Mesodermal cell (in vitro differentiated cells): Measurements from ENCODE around the gene PRKCA.
"Not testable (repeated sequence)": the region's sequence is repeated elsewhere in the genome, so short reads cannot be mapped to it uniquely, and the experiment has no call there.

ENCODE experiments used
- H3K27ac ChIP-seq: 2 replicates; pipeline ENCODE4 v1.7.0; 2013; ENCODE audit warnings: mild to moderate bottlenecking, low read depth, low read length, moderate library complexity; ENCODE audit not compliant: severe bottlenecking
- H3K36me3 ChIP-seq: 2 replicates; pipeline ENCODE4 v1.7.1; 2013; ENCODE audit warnings: mild to moderate bottlenecking, low read length, moderate library complexity; ENCODE audit not compliant: control insufficient read depth, insufficient read depth
- H3K4me1 ChIP-seq: one replicate; pipeline ENCODE4 v1.7.1; 2013; ENCODE audit warnings: mild to moderate bottlenecking, low read length; ENCODE audit not compliant: insufficient read depth, control insufficient read depth, poor library complexity, severe bottlenecking
- H3K4me3 ChIP-seq: 2 replicates; pipeline ENCODE4 v1.7.0; 2013; ENCODE audit warnings: low read length, control low read depth, mild to moderate bottlenecking; ENCODE audit not compliant: insufficient read depth, poor library complexity, severe bottlenecking; ENCODE audit errors: extremely low read depth
- H3K9me3 ChIP-seq: 2 replicates; pipeline ENCODE4 v1.7.1; 2013; ENCODE audit warnings: mild to moderate bottlenecking, low read length, moderate library complexity; ENCODE audit not compliant: control insufficient read depth
- WGBS, 2 experiments: methylation state at CpG; one replicate each; pipeline ENCODE4 v1.1.5; 2013; ENCODE audit warnings: missing lambda C conversion rate in 2 of 2; ENCODE audit not compliant: insufficient coverage in 2 of 2; 5-methylcytosine and 5-hydroxymethylcytosine counted together

PRKCA gene

GRCh38 chr17:66290101-66290722 lies 12.2 kb upstream of the PRKCA start:
- WGBS, 2 experiments = 95 to 96% methylated on average over 4 of the region's 4 CpGs

GRCh38 chr17:66292353-66292752 lies 10.1 kb upstream of the PRKCA start:
- Histone ChIP-seq H3K36me3 (no peaks in the 10 kb centered on the region), H3K4me3 (no peak overlapping the region), H3K4me1 (no peaks in the 10 kb centered on the region), H3K27ac (no peak overlapping the region), H3K9me3 (no peaks in the 10 kb centered on the region)
- no CpG with 5 or more reads among the region's 3 CpGs for WGBS, 2 experiments

More at GRCh38 chr17:66290101-66290722, 12.2 kb upstream of the PRKCA start:
- Histone ChIP-seq H3K36me3 (no peaks in the 10 kb centered on the region), H3K4me3 (no peak overlapping the region), H3K4me1 (peaks cover 3% of the 10 kb centered on the region), H3K9me3 (no peaks in the 10 kb centered on the region), H3K27ac (no peak overlapping the region)

DNA sequence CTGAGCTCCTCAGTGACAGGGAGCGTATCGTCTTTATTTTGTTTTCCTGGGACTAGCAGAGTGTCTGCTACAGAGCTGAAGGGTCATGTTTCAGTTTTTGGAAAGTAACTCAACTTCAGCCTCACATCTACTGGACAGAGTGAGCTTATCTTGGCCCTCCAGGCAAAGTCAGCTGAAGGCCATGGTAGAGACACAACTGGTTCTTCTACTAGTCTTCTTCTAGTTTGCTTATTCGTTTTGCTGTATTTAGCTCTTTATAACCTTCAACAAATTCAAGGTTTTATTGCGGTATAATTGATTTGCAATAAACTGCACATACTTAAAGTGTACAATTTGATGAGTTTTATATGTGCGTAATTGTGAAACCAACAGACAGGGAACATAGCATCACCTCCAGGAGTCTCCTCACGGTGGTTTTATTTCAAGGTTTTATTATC lies 6.1 kb upstream of the PRKCA start:
- Histone ChIP-seq H3K4me1 (peaks cover under 1% of the 10 kb centered on the region), H3K9me3 (no peaks in the 10 kb centered on the region), H3K4me3 (no peak overlapping the region), H3K27ac (no peak overlapping the region), H3K36me3 (no peaks in the 10 kb centered on the region)
- WGBS, 2 experiments = 96 to 100% methylated on average over 1 to 3 of the region's 6 CpGs

GRCh38 chr17:66297443-66297842 lies 5.0 kb upstream of the PRKCA start:
- not testable (repeated sequence) for H3K27ac ChIP-seq, H3K36me3 ChIP-seq, H3K4me1 ChIP-seq, H3K4me3 ChIP-seq, H3K9me3 ChIP-seq
- WGBS, 2 experiments = 90 to 96% methylated on average over 4 to 7 of the region's 9 CpGs

DNA sequence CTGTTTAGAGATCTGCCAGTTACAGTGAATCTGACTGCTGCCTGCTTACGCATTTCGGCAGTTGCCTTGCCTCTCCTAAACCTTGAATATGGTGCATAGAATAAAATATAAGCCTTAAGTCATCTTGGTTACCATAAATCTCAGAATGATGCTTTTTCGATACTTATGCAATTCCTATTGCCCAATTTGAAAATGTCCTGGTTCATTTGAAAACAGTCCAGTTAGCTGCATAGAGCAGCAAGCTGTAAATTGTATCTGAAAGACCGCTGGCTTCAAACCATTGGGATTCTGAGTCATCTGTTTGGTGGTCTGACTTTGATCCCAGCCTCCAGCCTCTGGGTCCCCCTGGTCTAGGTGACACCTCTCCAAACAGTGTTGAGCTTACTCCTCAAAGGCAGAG lies 2.7 kb upstream of the PRKCA start:
- Histone ChIP-seq H3K9me3 (no peaks in the 10 kb centered on the region), H3K27ac (no peak overlapping the region), H3K4me1 (peaks cover 4% of the 10 kb centered on the region), H3K36me3 (no peaks in the 10 kb centered on the region), H3K4me3 (no peak overlapping the region)
- WGBS, 2 experiments = 86 to 100% methylated on average over 2 of the region's 4 CpGs

DNA sequence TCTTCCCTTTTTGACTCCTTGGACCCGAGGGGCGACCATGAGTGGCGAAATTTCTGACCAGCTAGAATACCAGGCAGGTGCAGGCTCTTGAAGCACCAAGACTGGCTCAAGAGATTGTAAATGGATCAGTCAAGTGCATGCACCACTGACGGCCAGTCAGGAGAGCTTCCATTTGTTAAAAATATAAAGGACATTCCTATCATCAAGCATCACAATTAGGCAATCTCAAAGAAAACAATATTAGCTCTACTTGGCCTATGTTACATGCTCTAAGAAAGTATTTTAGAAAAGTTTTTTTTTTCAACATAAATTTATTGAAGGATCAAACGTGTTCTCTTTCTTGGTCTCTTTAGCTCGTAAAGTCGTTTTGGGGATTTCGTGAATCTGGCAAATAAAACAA lies 1.5 kb upstream of the PRKCA start:
- 92% methylated on average over 5 of the region's 8 CpGs; no CpG with 5 or more reads in 1 of the 2 experiments for WGBS, 2 experiments
- Histone ChIP-seq H3K27ac (no peak overlapping the region), H3K4me3 (no peak overlapping the region), H3K36me3 (no peaks in the 10 kb centered on the region), H3K9me3 (no peaks in the 10 kb centered on the region), H3K4me1 (peaks cover 4% of the 10 kb centered on the region)

GRCh38 chr17:66301367-66301863 lies 998 bp upstream of the PRKCA start:
- 45 to 61% methylated on average over 9 of the region's 14 CpGs for WGBS, 2 experiments
- Histone ChIP-seq H3K9me3 (no peaks in the 10 kb centered on the region), H3K36me3 (no peaks in the 10 kb centered on the region), H3K4me3 (peak overlapping the region; percentile 64), H3K27ac (no peak overlapping the region), H3K4me1 (peaks cover 4% of the 10 kb centered on the region)

GRCh38 chr17:66302761-66303626 lies 581 bp downstream of the PRKCA start:
- Histone ChIP-seq H3K4me1 (peaks cover 4% of the 10 kb centered on the region), H3K36me3 (no peaks in the 10 kb centered on the region), H3K9me3 (no peaks in the 10 kb centered on the region), H3K4me3 (peak overlapping the region; percentile 66), H3K27ac (no peak overlapping the region)
- WGBS, 2 experiments = 0 to 1% methylated on average over 59 to 77 of the region's 91 CpGs

DNA sequence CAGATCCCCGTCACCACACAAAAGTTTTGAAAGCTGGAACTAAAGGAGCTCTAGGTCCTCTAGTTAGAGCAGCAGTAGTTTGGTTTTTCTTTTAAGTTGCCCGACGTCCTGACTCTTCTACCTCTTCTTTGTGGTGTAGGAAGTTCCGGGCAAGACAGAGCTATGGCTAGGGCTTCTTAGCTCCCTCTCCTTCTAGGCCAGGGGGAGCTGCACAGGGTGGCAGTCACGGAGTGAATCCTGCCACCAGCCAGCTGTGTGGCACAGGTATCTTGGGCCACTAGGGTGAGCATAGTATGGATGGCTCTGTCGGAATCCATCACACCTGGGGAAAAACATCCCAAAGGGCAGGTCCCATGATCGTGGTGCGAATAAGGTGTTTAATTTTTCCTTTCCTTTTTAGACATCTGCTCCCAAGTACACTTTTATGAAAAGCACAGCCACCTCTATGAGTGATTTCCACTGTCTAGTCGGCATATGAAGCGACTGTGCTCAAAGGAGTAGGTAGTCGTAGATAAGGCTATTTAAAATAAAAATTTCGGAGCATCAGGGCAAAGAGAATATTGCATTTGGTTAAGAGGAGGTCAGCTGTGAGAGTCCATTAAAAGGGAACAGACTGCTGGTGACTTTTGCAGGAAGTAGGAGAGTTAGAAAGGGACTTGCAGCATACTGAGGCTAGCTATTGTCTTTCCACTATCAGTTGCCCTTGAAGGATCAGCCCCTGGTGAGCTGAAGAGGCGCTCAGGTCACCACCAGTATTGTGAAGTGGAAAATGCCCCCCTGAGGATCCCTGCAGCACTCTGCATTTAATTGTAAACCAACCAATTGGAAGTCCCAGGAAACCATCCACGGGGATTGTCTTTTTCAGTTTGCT lies 2.1 kb downstream of the PRKCA start:
- H3K4me1 ChIP-seq = peaks cover 4% of the 10 kb centered on the region
- no peak overlapping the region for H3K27ac ChIP-seq
- H3K36me3 ChIP-seq = no peaks in the 10 kb centered on the region
- 35 to 37% methylated on average over 5 to 7 of the region's 14 CpGs for WGBS, 2 experiments
- H3K9me3 ChIP-seq = no peaks in the 10 kb centered on the region
- peak overlapping the region; percentile 66 for H3K4me3 ChIP-seq

DNA sequence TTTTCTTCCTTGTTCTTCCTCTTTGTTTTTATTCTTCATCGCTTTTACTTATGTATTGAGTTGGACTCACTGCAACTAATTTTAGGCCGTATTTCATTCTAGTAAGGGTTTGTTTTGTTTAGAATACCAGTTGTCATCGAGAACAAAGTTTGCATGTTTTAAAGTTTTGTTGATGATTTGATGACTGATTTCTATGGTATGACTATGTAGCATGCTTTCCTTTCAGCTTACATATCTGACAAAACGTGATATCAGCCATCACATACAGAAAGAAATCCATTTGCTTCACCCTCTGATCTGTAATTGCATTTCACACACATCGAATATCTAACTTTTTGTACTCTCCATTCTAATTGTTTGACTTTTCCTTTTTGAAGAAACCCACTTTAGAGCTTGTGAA lies 4.0 kb downstream of the PRKCA start:
- Histone ChIP-seq H3K27ac (no peak overlapping the region), H3K36me3 (no peaks in the 10 kb centered on the region), H3K4me3 (no peak overlapping the region), H3K9me3 (no peaks in the 10 kb centered on the region), H3K4me1 (peaks cover 3% of the 10 kb centered on the region)
- 60 to 84% methylated on average over 1 to 2 of the region's 5 CpGs for WGBS, 2 experiments
